Right lobe of liver (tissue), 6 donors: ENCODE results near the gene HESX1. TPM values are rescaled to one million over a fixed set of nuclear protein-coding genes. Genes with fewer than 3 reads are reported as not detected.
A peak's percentile ranks its signal among the peaks of the same experiment; 100 is the strongest.

Experiments used
- ATAC-seq, 4 donors: fragments of 200-7000 bp; cut with Tn5 transposase; one replicate each; pipeline ENCODE4 v1.9.1; 2020; ENCODE audit warnings: mild to moderate bottlenecking in 4 of 4, moderate library complexity in 4 of 4
- DNase-seq, 3 donors: peaks; one replicate each; pipeline ENCODE4 v3.0.0-alpha.2; 2020
- H3K27ac ChIP-seq, 3 donors: fragments of 200-600 bp; one replicate each; pipeline ENCODE4 v1.8.0; 2022
- H3K27me3 ChIP-seq, 2 donors: fragments of 200-600 bp; one replicate each; pipeline ENCODE4 v1.8.0; 2022
- H3K36me3 ChIP-seq, 4 donors: fragments of 200-600 bp; sonication (generic) in 1 of 4; one replicate each; pipeline versions ENCODE4 v1.5.1 to v1.8.0; 2017 to 2022; ENCODE audit warnings: control low read depth in 1 of 4
- H3K4me1 ChIP-seq, 4 donors: fragments of 200-600 bp; sonication (generic) in 1 of 4; one replicate each; pipeline versions ENCODE4 v1.5.1 to v1.8.0; 2017 to 2022; ENCODE audit warnings: control low read depth in 1 of 4
- H3K4me3 ChIP-seq, 3 donors: fragments of 200-600 bp; one replicate each; pipeline ENCODE4 v1.8.0; 2022
- H3K9me3 ChIP-seq, 4 donors: fragments of 200-600 bp; sonication (generic) in 1 of 4; one replicate each; pipeline versions ENCODE4 v1.5.1 to v1.8.0; 2017 to 2022; ENCODE audit warnings: control low read depth in 1 of 4
- POLR2A ChIP-seq: fragments of 450-650 bp; IDR thresholded peaks from one replicate; pipeline ENCODE4 v1.6.1; 2017; ENCODE audit warnings: antibody characterized with exemption, mild to moderate bottlenecking
- WGBS: methylation state at CpG from one replicate; pipeline ENCODE4 v1.1.6; 2018; ENCODE audit warnings: low coverage, low lambda C conversion rate; ENCODE audit not compliant: insufficient coverage; ENCODE audit errors: missing lambda C conversion rate; 5-methylcytosine and 5-hydroxymethylcytosine counted together
- intact Hi-C, 2 donors: fragments of 100-400 bp; cut with DNase I; formaldehyde crosslinking; loops; one replicate each; pipeline versions ENCODE4 v1.11.2 to v1.14.1; 2022
- total RNA-seq, 6 experiments: library from RNA; depleted of rRNA in 2 of 6; stranded (reverse); fragments of >200 nt in 2 of 6; fragmentation: NEBNext Ultra II Directional in 3 of 6; extraction: Animal tissue kit (Norgen Biotek cat#: 25700) in 3 of 6; gene quantifications; one replicate each; pipeline versions ENCODE4 v1.1.0 to v1.2.4, GENCODE V29; 2016 to 2023
- TF ChIP-seq, protein P1 (sequence below), 4 donors: fragments of 200-600 bp in 3 of 4; fragments of 450-650 bp in 1 of 4; IDR thresholded peaks; one replicate each; pipeline versions ENCODE4 v1.5.1 to v1.8.0; 2016 to 2022; ENCODE audit warnings: antibody characterized with exemption in 4 of 4, mild to moderate bottlenecking in 2 of 4
- donor health status: DM: no; HTN: yes; CAD: no.
- donor health status: DM: no; HTN: no; CAD: no.
- donor health status: DM: no; HTN: no; CAD: no.
- donor health status: DM: no; HTN: yes; CAD: no.
- donor health status: DM: no; HTN: yes; CAD: no.

Gene HESX1
- total RNA-seq, 6 experiments from 2014 or later = 0.22 to 0.95 (median 0.66) TPM; not detected in 2

GRCh38 chr3:57230006-57230405 lies 30.2 kb upstream of the HESX1 start:
- Histone ChIP-seq H3K27me3 (no peaks in the 10 kb centered on the region), H3K36me3 (no peaks in the 10 kb centered on the region), H3K4me1 (peaks cover 0 to 14% (median 5%) of the 10 kb centered on the region in 4 donors), H3K9me3 (no peaks in the 10 kb centered on the region), H3K27ac (no peak overlapping the region), H3K4me3 (no peak overlapping the region)
- TF ChIP-seq, protein P1, sequence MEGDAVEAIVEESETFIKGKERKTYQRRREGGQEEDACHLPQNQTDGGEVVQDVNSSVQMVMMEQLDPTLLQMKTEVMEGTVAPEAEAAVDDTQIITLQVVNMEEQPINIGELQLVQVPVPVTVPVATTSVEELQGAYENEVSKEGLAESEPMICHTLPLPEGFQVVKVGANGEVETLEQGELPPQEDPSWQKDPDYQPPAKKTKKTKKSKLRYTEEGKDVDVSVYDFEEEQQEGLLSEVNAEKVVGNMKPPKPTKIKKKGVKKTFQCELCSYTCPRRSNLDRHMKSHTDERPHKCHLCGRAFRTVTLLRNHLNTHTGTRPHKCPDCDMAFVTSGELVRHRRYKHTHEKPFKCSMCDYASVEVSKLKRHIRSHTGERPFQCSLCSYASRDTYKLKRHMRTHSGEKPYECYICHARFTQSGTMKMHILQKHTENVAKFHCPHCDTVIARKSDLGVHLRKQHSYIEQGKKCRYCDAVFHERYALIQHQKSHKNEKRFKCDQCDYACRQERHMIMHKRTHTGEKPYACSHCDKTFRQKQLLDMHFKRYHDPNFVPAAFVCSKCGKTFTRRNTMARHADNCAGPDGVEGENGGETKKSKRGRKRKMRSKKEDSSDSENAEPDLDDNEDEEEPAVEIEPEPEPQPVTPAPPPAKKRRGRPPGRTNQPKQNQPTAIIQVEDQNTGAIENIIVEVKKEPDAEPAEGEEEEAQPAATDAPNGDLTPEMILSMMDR (IDR thresholded peaks at IDR 0.05) = no peak
- TF ChIP-seq POLR2A = no peak
- no peak for ATAC-seq
- intact Hi-C loops = no loop called here
- 94% methylated on average over 2 of the region's 2 CpGs for WGBS
- DNase-seq = no peak

- Histone ChIP-seq H3K27ac (peak overlapping the region; percentile 57 to 86 (median 84)), H3K27me3 (no peaks in the 10 kb centered on the region), H3K4me1 (peaks cover 0 to 14% (median 5%) of the 10 kb centered on the region in 4 donors), H3K4me3 (peak overlapping the region; percentile 54 to 86 (median 71)), H3K9me3 (no peaks in the 10 kb centered on the region), H3K36me3 (no peaks in the 10 kb centered on the region)
- ATAC-seq = peak; percentile 64 to 77 (median 75)
- TF ChIP-seq, protein P1 (IDR thresholded peaks at IDR 0.05) = no peak
- no peak for TF ChIP-seq POLR2A
- WGBS = 0% methylated on average over 41 of the region's 70 CpGs
- DNase-seq = peak; percentile 62 to 75 (median 62)
- intact Hi-C loops = no loop called here
These were observed 28.4 kb upstream of the HESX1 start for GRCh38 chr3:57227930-57228751.

DNA sequence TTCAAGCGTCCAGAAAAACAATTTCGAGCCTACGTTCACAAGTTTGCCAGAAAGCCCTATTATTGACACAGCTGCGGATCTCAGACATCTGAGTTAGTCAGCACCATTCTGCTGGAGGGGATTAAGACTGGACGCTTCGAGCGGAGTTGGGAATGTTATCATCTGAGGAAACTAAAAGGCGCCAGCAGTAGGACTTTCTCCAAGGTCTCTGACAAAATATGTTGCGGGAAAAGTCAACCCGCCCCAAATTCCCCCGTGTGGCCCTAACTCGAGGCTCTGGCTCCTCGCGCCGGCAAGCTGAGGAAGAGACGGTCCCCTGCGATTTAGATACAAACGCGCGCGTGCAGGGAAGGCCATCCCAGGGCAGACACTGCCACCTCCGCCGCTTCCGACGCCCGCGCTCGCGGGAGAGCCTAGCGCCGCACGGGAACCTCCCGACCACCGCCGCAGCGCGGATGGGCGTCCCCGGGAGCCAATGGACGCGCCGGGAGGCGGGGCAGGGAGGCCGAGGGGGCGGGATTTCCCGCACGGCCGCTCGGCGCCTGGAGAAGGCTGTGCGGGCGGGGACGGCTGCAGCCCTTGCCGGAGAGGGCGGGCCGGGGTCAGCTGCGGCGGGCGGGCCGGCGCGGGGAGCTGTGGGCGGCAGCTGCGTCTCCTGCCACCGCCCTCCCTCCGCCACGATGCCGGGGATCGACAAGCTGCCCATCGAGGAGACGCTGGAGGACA lies 27.6 kb upstream of the HESX1 start, which contains the start of gene APPL1:
Gene APPL1, plus strand, starts transcription at position 526 of the 726 bp plus-strand sequence. Its CDS starts 155 bp downstream, at position 681.
- Histone ChIP-seq H3K36me3 (no peaks in the 10 kb centered on the region), H3K27ac (peak within 1 kb of the TSS; percentile 57 to 86 (median 84)), H3K4me1 (peaks cover 0 to 14% (median 5%) of the 10 kb centered on the region in 4 donors), H3K9me3 (no peaks in the 10 kb centered on the region), H3K4me3 (peak within 1 kb of the TSS; percentile 54 to 86 (median 71)), H3K27me3 (no peaks in the 10 kb centered on the region)
- peak; percentile 96 for DNase-seq
- 0% methylated on average over 9 of the region's 71 CpGs for WGBS
- TF ChIP-seq, protein P1 (IDR thresholded peaks at IDR 0.05) = no peak
- TF ChIP-seq POLR2A = peak; percentile 85
- intact Hi-C loops = no loop called here
- peak; percentile 97 to 99 (median 98) for ATAC-seq

GRCh38 chr3:57226176-57226575 lies 26.4 kb upstream of the HESX1 start:
- Histone ChIP-seq H3K4me3 (no peak overlapping the region), H3K9me3 (no peaks in the 10 kb centered on the region), H3K27ac (no peak overlapping the region), H3K4me1 (peaks cover 0 to 14% (median 5%) of the 10 kb centered on the region in 4 donors), H3K27me3 (no peaks in the 10 kb centered on the region), H3K36me3 (no peaks in the 10 kb centered on the region)
- ATAC-seq (no peak), DNase-seq (no peak)
- intact Hi-C loops = no loop called here
- TF ChIP-seq, protein P1 (IDR thresholded peaks at IDR 0.05) = no peak
- no peak for TF ChIP-seq POLR2A
- WGBS = 48% methylated on average over 2 of the region's 2 CpGs
